Calu3 (cell line): ENCODE results near the gene ATP5F1B. TPM values are rescaled to one million over a fixed set of nuclear protein-coding genes. Genes with fewer than 3 reads are reported as not detected.

Experiments used
- BruUV-seq: library from RNA; stranded (reverse); fragments of 400-500 nt; replicated peaks from 2 replicates; lab custom pipeline; 2021; lab: Mats Ljungman, UMichigan
- CTCF ChIA-PET: fragments of 300-600 bp; sonication (Branson Sonifier 250); formaldehyde crosslinking; loops from one replicate; lab custom pipeline; 2022; ENCODE audit warnings: antibody characterized with exemption; lab: Charles Lee
- DNase-seq: peaks from one replicate; pipeline ENCODE4 v3.0.0; 2022
- H3K27ac Mint-ChIP-seq: one replicate; pipeline ENCODE4 v1.8.0; 2022; ENCODE audit warnings: mixed read lengths; ENCODE audit not compliant: unreplicated experiment
- H3K27me3 Mint-ChIP-seq: one replicate; pipeline ENCODE4 v1.8.0; 2022; ENCODE audit warnings: mixed read lengths; ENCODE audit not compliant: unreplicated experiment
- H3K36me3 Mint-ChIP-seq: one replicate; pipeline ENCODE4 v1.8.0; 2022; ENCODE audit warnings: mild to moderate bottlenecking, moderate library complexity, mixed read lengths; ENCODE audit not compliant: insufficient read depth, unreplicated experiment
- H3K4me1 Mint-ChIP-seq: one replicate; pipeline ENCODE4 v1.8.0; 2022; ENCODE audit warnings: mild to moderate bottlenecking, low read depth, mixed read lengths; ENCODE audit not compliant: unreplicated experiment
- H3K4me3 Mint-ChIP-seq: one replicate; pipeline ENCODE4 v1.8.0; 2022; ENCODE audit warnings: mild to moderate bottlenecking, low read depth, moderate library complexity, mixed read lengths; ENCODE audit not compliant: unreplicated experiment
- H3K9me3 Mint-ChIP-seq: one replicate; pipeline ENCODE4 v1.8.0; 2022; ENCODE audit warnings: low read depth, mixed read lengths; ENCODE audit not compliant: unreplicated experiment
- CTCF ChIP-seq: fragments of 200-600 bp; IDR thresholded peaks from one replicate; pipeline ENCODE4 v1.8.0; 2022; ENCODE audit warnings: antibody characterized with exemption; ENCODE audit not compliant: unreplicated experiment
- intact Hi-C: fragments of 100-400 bp; cut with micrococcal nuclease; formaldehyde crosslinking; loops from one replicate; pipeline ENCODE4 v1.10.0; 2022; ENCODE audit not compliant: unreplicated experiment
- total RNA-seq: library from RNA; stranded (reverse); gene quantifications from 2 replicates; pipeline ENCODE4 v1.2.3, GENCODE V29; 2022

The ATP5F1B gene
- total RNA-seq, 1 experiment from 2014 or later: 822 TPM

GRCh38 chr12:56622535-56622934 lies 23.2 kb downstream of the ATP5F1B start:
- Mint-ChIP-seq H3K27ac (no peak overlapping the region), H3K4me3 (no peak overlapping the region), H3K27me3 (no peaks in the 10 kb centered on the region), H3K36me3 (peaks cover 53% of the 10 kb centered on the region), H3K4me1 (peaks cover 12% of the 10 kb centered on the region), H3K9me3 (no peaks in the 10 kb centered on the region)
- CTCF ChIA-PET: no interaction called here
- DNase-seq: no peak
- TF ChIP-seq CTCF: no peak
- no TSS peak for BruUV-seq
- intact Hi-C loops: no loop called here

GRCh38 chr12:56616925-56617324 lies 28.9 kb downstream of the ATP5F1B start:
- CTCF ChIA-PET: no interaction called here
- Mint-ChIP-seq H3K4me1 (no peaks in the 10 kb centered on the region), H3K9me3 (no peaks in the 10 kb centered on the region), H3K27ac (no peak overlapping the region), H3K27me3 (no peaks in the 10 kb centered on the region), H3K4me3 (no peak overlapping the region), H3K36me3 (peaks cover 67% of the 10 kb centered on the region)
- no peak for DNase-seq
- no TSS peak for BruUV-seq
- no peak for TF ChIP-seq CTCF
- intact Hi-C loops: no loop called here

GRCh38 chr12:56616244-56616643 lies 29.5 kb downstream of the ATP5F1B start:
- TF ChIP-seq CTCF: no peak
- H3K4me3 Mint-ChIP-seq: no peak overlapping the region
- H3K36me3 Mint-ChIP-seq: peaks cover 72% of the 10 kb centered on the region
- intact Hi-C loops: no loop called here
- no peaks in the 10 kb centered on the region for H3K9me3 Mint-ChIP-seq
- H3K27me3 Mint-ChIP-seq: no peaks in the 10 kb centered on the region
- no peaks in the 10 kb centered on the region for H3K4me1 Mint-ChIP-seq
- DNase-seq: no peak
- CTCF ChIA-PET: no interaction called here
- BruUV-seq: no TSS peak
- no peak overlapping the region for H3K27ac Mint-ChIP-seq

- DNase-seq: no peak
- H3K27me3 Mint-ChIP-seq: no peaks in the 10 kb centered on the region
- H3K4me1 Mint-ChIP-seq: no peaks in the 10 kb centered on the region
- no peak overlapping the region for H3K4me3 Mint-ChIP-seq
- intact Hi-C loops: no loop called here
- no peaks in the 10 kb centered on the region for H3K9me3 Mint-ChIP-seq
- H3K27ac Mint-ChIP-seq: no peak overlapping the region
- CTCF ChIA-PET: interaction anchor here (0.5 kb wide), 1 partner anchor 956 kb away, joined by 9 read pairs; no protein-coding TSS in a partner anchor
- H3K36me3 Mint-ChIP-seq: peaks cover 88% of the 10 kb centered on the region
- no peak for TF ChIP-seq CTCF
- no TSS peak for BruUV-seq
Measured at GRCh38 chr12:56614627-56615026, 31.2 kb downstream of the ATP5F1B start.
